VCaP (cell line): ENCODE data around the gene EMX1.

Source experiments
- H3K27ac ChIP-seq: fragments of 450-650 bp; 2 replicates; pipeline ENCODE4 v1.5.1; 2017
- TF ChIP-seq, protein P1 (sequence below): fragments of 450-650 bp; conservative IDR thresholded peaks from 2 replicates; pipeline ENCODE4 v1.5.1; 2017; ENCODE audit warnings: mild to moderate bottlenecking, moderate library complexity

EMX1 gene

DNA sequence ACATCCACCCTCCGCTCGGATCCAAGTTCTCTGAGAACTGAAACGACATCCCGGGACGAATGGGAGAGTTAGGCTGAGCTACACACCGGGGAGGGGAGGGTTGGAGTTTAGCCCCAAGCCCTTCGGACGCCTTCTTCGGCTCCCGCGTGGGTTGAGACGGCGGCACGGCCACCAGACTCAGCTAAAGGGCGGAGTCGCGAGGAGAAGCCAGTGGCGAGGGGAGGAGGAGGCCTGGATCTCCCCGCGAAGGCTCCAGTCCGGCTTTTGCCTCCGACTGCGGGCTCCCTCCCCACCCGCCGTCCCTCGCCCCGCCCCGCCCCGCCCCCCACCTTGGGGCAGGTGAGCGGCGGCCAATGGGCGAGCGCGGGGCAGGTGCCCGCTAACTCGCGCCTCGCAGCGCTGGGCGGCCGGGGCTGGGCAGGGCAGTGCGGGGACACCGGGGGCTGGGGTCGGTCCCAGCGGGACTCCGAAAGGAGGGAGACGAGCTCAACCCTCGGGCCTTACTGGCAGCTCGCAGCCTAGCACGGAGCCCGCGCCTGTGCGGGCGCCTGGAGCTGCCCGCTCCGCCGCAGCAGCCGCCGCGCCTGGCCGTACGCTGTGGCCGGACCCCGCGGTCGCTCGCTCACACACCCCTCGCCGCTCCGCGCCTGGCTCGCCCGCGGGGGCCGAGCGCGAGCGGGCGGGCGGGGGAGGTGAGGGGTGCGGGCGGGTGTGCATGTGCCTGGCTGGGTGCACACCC is at the start of gene EMX1:
TSS of gene EMX1 (plus strand) at position 382 of the 739 bp plus-strand sequence. CDS start at position 716, 334 bp downstream.
- H3K27ac ChIP-seq: peak within 1 kb of the TSS; percentile 69

DNA sequence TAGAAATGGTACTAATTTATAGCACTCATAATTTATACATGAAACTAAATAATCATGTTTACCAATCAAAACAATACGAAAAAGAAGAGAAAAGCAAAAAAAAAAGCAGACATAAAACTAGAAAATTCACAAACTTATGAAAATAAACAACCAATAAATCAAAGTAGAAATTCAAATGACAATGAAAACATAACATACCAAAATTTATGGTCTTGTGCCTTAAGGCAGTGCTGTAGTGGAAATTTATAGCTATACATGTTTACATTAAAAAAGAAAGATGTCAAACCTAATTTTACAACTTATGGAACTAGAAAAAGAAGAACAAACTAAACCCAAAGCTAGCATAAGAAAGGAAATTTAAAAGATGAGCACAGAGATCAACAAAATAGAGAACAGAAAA is 46.3 kb upstream of the EMX1 start:
- TF ChIP-seq, protein P1, sequence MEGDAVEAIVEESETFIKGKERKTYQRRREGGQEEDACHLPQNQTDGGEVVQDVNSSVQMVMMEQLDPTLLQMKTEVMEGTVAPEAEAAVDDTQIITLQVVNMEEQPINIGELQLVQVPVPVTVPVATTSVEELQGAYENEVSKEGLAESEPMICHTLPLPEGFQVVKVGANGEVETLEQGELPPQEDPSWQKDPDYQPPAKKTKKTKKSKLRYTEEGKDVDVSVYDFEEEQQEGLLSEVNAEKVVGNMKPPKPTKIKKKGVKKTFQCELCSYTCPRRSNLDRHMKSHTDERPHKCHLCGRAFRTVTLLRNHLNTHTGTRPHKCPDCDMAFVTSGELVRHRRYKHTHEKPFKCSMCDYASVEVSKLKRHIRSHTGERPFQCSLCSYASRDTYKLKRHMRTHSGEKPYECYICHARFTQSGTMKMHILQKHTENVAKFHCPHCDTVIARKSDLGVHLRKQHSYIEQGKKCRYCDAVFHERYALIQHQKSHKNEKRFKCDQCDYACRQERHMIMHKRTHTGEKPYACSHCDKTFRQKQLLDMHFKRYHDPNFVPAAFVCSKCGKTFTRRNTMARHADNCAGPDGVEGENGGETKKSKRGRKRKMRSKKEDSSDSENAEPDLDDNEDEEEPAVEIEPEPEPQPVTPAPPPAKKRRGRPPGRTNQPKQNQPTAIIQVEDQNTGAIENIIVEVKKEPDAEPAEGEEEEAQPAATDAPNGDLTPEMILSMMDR: no peak
- H3K27ac ChIP-seq: no peak overlapping the region

More for the DNA sequence above, at the start of gene EMX1:
- TF ChIP-seq, protein P1: no peak

DNA sequence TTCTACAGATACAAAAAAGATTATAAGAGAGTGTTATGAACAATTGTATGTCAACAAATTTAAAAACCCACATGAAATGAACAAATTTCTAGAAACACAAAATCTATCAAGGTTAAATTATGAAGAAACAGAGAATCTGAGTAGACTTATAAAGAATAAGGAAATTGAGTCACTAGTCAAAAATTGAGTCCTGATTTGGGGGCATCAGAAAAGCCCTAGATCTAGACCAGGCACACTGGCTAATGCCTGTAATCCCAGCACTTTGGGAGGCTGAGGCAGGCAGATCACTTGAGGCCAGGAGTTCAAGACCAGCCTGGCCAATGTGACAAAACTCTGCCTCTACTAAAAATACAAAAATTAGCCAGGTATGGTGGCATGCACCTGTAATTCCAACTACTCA is 45.4 kb upstream of the EMX1 start:
- TF ChIP-seq, protein P1: no peak
- no peak overlapping the region for H3K27ac ChIP-seq

DNA sequence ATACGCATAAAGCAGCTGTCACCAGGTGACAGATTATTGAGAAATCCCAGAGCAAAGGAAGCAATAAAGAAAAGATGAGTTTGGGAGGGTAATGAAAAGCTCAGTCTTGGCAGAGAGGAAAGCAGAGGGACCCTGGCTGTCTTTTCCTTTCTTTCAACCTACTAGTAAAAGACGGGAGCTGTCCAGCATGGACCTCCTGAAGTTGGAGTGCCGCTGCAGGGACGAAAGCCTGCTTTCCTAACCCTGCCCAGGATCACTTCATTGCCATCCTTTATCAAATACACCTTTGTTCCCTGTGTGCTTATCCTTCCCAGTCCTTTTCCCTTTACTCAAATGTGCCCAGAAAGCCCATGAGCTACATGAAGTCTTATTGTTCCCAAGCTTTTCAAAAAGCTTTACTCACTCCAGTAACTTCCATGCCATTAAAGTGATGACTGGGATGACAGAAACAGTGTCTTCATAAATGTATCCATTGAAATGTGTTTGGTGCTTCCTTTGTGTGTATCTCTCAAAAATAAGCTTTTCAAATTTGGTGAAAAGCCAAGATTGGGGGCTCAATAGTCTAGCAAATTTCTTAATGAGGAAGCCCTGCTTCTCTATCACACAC is 33.9 kb upstream of the EMX1 start:
- TF ChIP-seq, protein P1: no peak
- no peak overlapping the region for H3K27ac ChIP-seq

DNA sequence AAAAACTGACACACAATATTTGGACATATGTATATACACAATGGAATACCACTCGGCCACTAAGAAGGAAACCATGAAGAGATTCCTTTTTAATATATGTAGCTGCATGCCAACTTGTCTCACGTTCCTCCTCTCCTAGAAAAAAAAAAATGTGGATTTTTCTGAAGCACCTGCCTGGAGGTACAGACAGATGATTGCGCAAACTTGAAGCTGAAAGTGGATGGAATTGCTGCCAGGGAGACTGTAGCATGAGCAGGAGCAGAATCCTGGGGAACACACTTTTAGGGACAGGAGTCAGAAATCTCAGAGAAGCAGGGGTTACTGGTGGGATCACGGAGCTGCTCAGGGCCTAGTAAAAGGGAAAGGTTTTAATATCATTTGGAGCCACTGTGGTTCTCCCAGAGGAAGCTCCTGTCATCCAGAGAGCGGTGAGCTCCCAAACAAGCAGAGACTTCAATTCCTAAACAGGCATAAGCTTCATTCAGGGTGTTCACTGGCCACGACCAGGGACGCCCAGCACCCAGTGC is 30.8 kb upstream of the EMX1 start:
- H3K27ac ChIP-seq: peak overlapping the region; percentile 95
- TF ChIP-seq, protein P1: no peak

DNA sequence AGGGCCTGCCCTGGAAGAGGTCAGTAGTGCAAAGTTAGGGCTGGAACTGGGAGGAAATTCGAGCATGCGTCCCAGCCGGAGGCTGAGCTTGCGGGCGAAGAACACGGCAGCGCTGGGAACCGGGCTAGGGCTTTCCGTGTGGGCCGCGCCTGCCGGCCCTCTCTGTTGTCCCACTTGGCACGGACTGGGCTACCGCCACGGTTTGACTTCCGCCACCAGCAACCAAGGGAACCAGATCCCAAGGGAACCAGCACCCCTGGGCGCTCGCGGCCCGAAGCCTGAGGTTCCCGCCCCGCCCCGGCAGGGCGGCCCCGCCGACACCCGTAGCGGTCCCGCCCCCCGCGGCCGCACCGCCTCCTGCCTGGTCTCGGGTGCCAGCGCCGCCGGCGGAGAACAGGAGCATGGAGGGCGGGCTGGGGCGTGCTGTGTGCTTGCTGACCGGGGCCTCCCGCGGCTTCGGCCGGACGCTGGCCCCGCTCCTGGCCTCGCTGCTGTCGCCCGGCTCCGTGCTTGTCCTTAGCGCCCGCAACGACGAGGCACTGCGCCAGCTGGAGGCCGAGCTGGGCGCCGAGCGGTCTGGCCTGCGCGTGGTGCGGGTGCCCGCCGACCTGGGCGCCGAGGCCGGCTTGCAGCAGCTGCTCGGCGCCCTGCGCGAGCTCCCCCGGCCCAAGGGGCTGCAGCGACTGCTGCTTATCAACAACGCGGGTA is 30.1 kb upstream of the EMX1 start, which contains the start of gene SPR:
TSS of gene SPR (plus strand) at position 377 of the 708 bp plus-strand sequence. CDS start at position 402, 25 bp downstream.
- TF ChIP-seq, protein P1: no peak
- peak within 1 kb of the TSS; percentile 95 for H3K27ac ChIP-seq
